HG03432 (cell line): ENCODE results near the gene MED6.
A peak's percentile ranks its signal among the peaks of the same experiment; 100 is the strongest.

ENCODE experiments used
- ATAC-seq: cut with Tn5 transposase; IDR thresholded peaks from one replicate; pipeline ENCODE4 v1.9.1; 2021; ENCODE audit warnings: mild to moderate bottlenecking, moderate library complexity; ENCODE audit not compliant: unreplicated experiment

MED6 gene

GRCh38 chr14:70600382-70601157 lies at the start of gene MED6:
Gene MED6 (minus strand): TSS chr14:70600655. CDS start chr14:70600637, 18 bp downstream.
- ATAC-seq: peak; percentile 83

GRCh38 chr14:70649803-70650202 lies 49.3 kb upstream of the MED6 start:
- no peak for ATAC-seq

GRCh38 chr14:70648346-70648745 lies 47.9 kb upstream of the MED6 start:
- ATAC-seq: no peak

- no peak for ATAC-seq
Measured at GRCh38 chr14:70646705-70647104, 46.2 kb upstream of the MED6 start.

DNA sequence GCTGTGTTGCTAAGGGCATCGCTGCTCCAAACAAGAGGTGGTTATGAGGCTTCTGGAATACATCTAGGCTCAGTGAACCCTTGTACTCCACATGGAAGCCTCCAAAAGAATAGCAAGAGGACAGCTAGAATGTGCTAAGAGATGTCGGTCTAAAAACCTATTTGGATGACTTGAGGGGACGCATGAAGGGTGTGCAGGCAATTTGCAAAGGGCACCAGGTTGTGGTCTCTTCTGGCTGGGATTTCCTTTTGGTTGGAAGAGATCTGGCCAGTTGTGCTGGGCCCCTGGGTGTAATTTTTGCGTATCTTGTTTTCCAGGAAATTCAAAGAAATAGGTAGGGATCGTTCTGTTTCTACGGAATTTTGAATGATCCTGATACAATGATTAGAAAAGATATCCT lies 45.4 kb upstream of the MED6 start:
- no peak for ATAC-seq

GRCh38 chr14:70643967-70644366 lies 43.5 kb upstream of the MED6 start:
- no peak for ATAC-seq

GRCh38 chr14:70642303-70643235 lies 42.1 kb upstream of the MED6 start:
- ATAC-seq: no peak

- no peak for ATAC-seq
Measured at GRCh38 chr14:70641548-70642302, 41.3 kb upstream of the MED6 start, which contains the start of gene TTC9. Gene TTC9 (plus strand): TSS chr14:70641916. CDS start chr14:70642130, 214 bp downstream.

DNA sequence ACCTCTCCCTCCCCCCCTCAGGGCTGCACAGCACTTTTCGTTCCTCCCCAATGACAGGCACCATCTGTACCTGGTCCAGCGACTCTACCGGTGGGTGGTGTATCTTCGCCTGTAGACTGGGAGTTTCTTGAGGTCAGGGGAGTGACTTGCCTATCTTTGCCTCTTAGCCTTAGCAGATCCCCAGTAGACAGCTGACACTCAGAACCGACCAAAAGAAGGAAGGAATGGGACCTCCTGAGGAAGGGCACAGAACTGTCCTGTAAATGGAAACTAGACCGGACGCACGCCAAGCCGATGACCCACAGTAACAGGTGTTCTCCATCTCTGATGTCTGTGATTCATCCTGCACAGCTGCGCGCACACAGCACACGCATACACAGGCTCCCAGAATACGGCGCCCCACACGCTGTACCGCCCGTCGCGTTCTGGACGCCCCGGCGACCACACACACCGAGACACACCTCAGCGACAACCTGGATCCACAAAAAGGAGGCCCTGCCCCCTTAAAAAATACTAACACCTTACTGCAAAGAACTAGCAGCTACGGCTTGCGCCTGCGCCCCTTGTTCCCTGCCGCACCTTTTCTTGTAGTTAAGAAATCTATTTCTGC lies 40.6 kb upstream of the MED6 start:
- peak; percentile 77 for ATAC-seq

- ATAC-seq: no peak
Measured at GRCh38 chr14:70638416-70638815, 38.0 kb upstream of the MED6 start.

GRCh38 chr14:70635971-70636595 lies 35.6 kb upstream of the MED6 start:
- no peak for ATAC-seq

- ATAC-seq: no peak
Measured at GRCh38 chr14:70631948-70632347, 31.5 kb upstream of the MED6 start.

DNA sequence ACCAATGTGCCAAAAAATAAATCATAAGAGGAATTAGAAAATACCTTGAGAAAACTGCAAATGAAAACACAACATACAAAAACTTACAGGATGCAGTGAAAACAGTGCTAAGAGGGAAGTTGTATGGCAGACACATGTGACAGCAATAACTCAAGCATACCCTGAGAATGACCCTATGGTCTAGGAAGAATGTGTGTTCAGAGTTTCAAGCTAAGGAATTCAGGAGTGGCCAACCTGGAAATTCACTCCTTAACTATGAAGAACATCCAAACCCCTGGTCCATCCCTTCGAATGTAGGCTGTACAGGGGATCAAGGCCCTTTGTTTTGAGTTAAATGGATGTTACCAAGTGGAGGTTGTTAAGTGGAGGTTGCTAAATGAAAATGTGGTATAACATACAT lies 24.5 kb upstream of the MED6 start:
- no peak for ATAC-seq

DNA sequence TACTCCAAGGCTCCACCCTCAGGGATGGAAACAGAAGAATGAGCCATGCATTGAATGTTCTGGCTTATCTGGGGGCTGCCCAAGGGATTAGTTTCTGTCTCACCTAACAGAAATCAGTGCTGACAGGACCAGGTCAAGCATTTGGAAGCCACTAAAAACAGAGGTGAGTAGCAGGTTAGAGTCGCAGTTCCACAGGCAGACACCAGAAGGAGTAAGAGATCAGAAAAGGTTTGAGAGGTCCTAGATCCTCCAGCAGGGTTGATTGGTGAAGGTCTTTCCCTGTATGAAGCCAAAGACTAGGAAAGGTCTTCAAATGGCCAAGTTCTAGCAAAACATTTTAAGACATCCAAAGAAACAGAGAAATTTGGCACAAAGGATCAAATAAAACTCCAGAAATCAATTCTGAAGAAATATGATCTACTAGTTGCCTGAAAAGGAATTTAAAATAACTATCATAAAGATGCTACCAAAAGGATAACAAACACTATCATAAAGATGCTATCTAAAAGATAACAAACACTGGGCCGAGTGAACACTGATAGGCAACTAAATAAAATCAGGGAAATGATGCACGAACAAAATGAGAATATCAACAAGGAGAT lies 21.8 kb upstream of the MED6 start:
- ATAC-seq: peak; percentile 43

DNA sequence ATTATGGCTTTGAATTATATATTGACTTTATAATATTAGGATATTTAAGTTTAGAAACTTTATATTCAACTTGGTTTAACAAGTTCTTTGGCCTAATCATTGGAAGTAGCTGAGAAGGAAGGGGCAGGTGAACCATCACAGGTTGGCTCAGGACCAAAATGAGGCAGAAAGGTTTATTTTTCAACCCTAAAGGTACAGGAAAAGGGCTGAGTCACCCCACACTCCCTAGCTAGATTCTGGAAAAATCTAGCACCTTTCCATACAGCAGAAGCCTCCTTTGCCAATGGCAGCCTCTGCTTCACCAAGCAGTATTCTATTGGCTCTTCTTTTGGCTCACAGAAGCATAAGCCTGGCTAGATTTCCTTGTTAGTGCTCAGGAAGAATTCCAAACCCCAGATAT lies 19.3 kb upstream of the MED6 start:
- no peak for ATAC-seq

DNA sequence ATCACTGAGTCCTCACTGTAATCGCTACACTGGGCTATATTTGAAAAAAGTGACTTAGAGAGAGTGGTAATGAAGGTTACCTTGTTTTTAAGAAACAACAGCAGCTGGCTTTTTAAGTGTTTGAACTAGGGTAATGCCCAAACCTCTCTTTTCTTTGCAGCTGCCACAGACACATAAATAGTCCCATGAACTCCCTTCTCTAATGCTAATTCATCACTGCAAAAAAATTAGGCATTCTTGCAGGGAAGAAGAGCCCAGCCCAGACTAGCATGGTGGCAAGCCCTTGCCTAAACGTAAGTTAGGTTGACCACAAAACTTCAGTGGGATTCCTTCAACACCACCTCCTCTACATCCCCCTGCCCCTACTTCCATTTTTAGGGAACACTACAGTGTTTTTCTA lies 17.9 kb upstream of the MED6 start:
- ATAC-seq: no peak

GRCh38 chr14:70616646-70617045 lies 16.2 kb upstream of the MED6 start:
- ATAC-seq: no peak

DNA sequence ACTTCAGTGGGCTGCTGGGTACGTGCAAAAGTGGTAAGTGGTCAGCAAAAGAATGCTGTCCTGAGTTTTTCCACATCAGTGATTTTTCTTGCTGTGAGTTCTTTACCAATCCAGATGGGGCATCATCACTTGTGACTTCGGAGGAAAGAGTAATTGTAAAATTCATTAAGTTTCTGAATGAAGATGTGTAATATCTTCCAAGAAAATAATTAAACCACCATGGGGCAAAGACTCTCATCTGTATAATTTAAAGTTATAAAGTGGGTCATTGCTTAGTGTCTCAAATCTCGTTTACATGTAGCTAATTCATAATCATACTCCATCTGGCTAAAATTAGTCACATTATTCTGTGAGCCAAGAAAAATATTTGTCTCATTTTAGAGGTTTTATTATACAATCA lies 10.8 kb upstream of the MED6 start:
- no peak for ATAC-seq

- peak; percentile 51 for ATAC-seq
Measured at GRCh38 chr14:70602254-70602653, 1.8 kb upstream of the MED6 start.

GRCh38 chr14:70601162-70601561 lies 707 bp upstream of the MED6 start:
- ATAC-seq: no peak
